Effector CD8-positive, alpha-beta T cell (primary cell): Measurements from ENCODE around the gene MAP4K2.

ENCODE experiments used
- DNase-seq: peaks from one replicate; lab custom pipeline; 2025; lab: John Stamatoyannopoulos, UW

Gene MAP4K2

DNA sequence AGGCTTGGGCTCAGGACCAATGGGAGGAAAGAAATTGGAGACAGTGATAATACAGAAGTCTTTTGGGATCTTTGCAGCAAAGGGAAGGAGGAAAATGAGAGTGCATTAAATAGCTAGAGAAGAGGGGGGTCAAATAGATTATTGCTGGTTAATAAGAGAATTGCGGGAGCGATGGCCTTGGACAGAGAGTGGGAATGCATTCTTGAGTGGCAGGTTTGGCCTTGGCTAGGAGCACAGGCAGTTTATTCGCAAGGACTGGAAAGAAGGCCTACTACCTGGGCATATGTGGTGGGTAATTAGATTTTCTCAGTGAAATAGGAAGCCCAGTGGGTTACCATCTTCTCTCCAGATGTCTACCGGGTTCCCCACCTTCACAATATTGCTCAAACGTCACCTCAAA lies 10.8 kb upstream of the MAP4K2 start:
- DNase-seq = no peak

DNA sequence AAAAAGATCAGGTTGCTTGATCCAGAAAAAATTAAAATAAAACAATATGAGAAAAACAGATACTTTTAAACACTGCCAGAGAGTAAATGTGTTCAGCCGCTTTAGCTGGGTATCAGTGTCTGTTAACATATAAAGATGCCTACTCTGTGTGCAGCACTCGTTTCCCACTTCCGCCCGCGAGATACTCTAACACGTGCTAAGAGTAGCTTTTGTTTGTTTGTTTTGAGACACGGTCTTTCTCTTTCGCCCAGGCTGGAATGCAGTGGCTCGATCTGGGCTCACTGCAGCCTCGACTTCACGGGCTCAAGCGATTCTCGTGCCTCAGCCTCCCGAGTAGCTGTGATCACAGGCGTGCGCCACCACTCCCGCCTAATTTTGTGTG lies 7.9 kb upstream of the MAP4K2 start:
- DNase-seq = peak; percentile 47

DNA sequence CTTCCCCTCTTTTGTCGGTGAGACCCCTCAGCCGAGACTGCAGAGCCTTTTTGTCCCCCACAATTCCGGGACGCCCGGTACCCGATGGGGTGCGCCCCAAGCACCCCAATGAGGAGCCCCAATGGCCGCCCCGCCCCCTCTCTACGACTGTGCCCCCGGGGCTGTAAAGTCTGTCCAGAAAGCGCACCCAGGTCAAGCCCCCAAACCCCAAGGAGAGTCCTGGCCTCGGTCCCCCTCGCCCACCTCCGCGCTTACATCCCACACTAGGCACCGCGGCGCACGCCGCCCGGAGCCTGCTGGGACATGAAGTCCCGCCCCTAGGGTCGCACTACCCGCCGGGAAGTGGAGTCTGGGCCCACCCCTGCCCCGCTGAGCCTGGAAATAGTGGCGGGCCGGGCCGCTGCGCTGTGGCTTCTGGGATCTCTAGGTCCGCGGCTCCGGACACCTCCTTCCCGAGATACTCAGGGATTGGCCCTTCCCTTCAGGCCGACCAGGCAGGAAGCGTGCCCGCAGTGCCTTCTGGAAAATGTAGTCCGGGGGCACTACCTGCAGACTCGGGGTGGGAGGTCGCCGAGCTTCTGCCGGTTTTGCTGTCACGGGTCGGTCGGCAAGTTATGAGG lies 7.4 kb upstream of the MAP4K2 start, which contains the start of gene MEN1:
MEN1 (minus strand) TSS at position 281 of the 620 bp plus-strand sequence. CDS start 442 bp downstream, outside the sequence.
- peak; percentile 72 for DNase-seq

DNA sequence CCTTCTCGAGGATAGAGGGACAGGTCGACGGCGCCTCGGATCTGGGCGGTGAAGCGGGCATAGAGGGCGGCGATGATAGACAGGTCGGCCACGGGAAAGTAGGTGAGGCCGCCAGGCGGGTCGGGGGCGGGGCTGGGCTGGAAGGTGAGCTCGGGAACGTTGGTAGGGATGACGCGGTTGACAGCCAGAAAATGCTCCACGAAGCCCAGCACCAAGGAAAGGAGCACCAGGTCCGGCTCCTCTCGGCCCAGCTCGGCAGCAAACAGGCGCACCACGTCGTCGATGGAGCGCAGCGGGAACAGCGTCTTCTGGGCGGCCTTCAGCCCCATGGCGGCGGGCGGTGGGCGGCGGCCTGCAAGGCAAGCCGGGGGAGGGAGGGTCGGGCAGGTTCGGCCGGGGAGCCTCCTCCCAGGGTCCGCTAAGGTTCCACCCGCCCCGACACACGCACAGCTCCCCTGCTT lies 6.8 kb upstream of the MAP4K2 start:
- no peak for DNase-seq

DNA sequence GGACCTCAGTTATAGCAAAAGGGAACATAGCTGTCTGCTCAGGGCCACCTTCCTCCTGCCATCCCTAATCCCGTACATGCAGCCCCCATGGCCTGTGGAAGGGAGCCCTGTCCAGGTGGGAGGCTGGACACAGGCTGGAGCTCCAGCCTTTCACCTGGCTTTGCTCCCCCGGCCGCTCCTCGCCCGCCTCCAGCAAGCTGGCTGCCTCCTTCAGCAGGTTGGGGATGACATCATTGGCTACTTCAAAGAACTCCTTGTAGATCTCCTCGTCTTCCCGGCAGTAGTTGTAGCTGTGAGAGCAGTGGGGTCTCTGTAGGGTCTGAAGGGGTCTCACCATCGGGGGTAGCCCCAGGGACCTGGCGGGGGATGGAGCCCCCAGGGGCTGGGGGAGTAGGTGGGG lies 2.5 kb upstream of the MAP4K2 start:
- no peak for DNase-seq

DNA sequence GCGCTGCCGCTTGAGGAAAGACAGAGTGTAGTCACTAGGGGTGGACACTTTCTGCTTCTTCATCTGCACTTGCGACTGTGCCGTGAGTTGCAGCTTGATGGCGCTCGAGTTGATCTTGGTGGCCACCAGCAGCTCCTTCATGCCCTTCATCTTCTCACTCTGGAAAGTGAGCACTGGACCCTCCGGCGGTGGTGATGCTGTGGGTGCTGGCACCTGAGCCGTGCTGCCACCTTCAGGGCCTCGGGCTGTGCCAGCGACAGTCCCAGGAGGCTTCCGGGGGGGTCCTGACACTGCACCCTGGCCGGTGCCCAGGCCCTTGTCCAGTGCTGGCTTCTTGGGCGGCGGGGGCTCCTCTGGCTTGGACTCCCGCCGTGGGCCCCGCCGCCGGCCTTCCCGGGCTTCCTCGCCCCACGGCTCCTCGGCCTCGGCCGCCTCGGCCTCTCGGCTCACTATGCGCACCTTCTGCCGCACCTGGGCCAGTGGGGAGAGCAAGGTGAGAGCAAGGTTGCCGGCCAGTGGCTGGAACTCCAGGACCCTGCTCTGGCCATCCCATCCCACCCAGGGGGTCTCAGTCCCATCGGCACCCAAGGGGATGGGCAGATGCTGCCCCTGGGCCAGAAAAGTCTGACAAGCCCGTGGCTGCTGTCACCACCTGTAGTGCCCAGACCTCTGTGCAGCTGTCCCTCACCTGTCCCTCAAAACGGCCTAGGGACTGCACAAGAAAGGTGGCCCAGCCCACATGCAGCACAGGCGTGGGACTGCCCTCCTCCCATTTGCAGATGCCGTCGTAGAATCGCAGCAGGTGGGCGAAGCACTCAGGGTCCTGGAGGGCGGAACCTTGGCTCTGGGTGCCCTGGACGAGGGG lies 1.6 kb upstream of the MAP4K2 start:
- DNase-seq = no peak

DNA sequence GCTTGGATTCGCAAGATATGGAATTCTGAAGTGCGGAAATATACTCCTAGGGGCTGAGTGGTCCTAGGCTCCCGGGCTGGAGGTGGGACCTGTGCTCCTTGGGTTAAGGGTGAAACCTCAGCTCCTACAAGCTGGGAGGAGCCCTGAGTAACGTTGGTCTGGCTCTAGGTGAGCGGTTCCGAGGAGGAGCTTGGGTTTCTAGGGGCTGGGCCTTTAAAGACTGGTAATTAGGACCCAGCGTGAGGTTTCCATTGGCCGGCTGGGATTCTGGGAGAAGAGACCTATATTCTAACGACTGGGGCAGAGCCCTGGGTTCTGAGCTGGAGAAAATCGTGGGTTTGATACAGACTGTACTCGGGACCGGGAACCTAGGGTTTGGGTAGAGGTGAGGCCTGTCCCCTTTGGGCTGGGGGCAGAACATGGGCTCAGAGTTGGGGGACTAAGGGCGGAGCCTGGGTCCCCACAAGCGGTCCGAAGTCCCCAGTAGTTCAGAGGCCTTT lies 882 bp upstream of the MAP4K2 start:
- DNase-seq = no peak

DNA sequence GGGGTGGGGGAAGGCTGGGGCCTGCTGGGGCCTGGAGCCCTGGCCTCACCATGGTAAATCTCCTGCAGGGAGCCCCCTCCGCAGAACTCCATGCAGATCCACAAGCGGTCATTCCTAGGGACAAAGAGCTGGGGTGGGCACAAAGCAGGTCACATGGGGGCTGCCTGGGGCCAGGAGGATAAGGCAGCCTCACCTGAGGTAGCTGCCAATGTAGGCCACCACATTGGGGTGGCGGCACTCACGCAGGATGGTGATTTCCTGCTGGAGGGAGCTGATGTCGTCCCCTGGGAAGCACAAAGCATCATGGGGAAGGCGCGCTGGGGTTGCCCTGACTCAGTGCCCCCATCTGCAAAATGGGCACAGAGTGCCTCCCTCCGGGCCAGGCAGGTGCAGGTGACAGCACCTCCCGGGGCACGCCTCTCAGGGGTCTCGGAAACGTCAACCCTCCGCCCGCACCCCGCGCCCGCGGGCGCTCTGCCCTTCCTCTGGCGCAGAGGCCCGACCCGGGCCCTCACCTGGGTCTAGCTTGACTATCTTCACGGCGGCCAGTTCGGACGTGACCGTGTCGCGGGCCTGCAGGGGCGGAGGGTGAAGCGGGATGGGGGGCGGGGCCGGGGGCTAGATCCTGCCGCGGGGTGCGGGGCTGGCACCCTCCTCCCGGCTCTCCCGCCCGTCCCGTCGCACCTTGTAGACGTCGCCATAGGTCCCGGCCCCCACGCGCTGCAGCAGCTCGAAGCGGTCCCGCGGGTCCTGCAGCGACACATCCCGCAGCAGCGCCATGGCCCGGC lies 450 bp downstream of the MAP4K2 start:
- no peak for DNase-seq

DNA sequence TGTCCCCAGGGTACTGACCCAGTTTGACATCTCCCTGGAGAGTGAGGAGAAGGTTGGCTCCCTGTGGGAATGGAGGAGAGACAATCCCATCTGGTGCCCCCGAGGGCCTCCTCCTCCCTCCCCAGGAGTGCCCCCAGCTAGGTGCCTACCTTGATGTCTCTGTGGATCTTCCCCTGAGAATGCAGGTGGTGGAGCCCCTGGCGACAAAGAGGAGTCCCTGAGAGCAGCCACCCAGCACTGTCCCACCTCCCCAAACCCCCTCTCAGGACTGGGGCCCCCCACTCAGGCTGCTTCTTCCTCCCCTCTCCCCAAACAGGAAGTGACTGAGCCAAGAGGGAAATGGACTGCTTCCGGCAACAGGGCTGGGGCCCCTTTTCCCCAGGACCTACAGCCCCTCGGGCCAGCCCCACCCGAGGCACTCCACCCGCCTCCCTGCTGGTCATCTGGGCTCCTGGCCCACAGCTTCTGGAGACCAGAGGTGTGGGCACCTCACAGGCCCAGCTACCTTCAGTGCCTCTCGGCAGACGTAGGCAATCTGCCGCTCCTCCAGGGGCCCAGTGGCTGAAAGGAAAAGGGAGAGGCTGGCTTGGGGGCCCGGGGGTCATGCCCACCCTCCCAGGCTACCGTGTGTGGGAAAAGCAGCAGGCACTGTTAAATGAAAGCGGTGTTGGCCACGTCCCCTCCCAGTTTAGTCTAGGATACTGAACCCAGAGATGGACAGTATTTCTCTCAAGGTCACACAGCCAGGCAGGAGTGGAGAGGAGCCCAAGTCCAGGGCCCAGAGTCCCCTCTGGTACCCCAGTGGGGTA lies 1.2 kb downstream of the MAP4K2 start:
- no peak for DNase-seq

DNA sequence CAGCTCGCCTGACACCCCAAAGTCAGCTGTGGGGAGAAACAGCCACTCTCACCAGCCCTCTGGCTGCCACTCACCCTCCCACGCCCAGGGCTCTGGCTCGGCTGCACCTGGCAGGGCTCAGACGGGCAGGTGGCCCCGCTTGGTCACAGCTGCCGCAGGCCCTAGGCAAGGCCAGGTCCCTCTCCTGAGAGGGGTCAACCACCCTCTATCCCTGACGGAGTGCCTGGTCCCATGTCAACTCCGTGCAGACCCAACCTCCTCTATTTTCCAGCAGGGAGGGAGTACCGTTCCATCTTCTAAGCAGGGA lies 1.9 kb downstream of the MAP4K2 start:
- no peak for DNase-seq

DNA sequence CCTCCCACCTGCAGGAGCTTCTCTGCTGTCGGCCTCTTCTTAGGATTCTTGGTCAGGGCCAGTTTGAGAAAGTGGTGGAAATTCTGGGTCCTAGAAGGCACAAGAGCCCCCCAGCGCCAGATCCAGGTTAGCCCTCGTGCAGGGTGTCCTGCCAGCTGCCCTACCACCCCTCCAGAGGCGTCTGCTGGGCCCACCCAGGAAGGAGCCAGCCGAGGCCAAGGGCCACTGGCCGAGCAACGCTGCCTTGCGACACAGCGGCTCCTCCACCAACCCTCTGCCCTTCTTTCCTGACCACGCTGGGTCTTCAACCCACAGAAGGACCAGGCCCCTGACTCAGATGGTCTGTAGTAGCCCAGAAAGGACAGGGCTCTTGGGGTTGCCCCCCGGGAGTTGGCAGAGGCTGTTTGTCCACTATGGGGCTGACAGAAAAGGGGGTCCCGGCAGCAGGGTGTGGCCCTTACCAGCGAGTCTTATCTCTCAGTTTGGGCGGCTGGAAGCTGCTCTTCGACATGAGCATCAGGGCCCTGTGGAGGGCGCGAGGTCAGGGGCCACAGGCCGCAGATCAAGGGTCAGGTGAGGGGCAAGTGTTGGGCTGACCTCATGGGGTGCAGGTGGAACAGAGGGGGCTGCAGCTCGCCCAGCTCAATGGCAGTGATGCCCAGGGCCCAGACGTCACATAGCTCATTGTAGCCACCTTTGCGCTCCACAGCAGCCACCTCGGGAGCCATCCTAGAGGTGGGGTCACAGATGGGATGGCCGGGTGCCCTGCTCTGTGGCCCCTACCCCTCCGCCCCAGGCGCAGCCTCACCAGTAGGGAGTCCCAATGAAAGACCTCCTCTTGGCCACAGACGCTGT lies 2.5 kb downstream of the MAP4K2 start:
- DNase-seq = no peak

DNA sequence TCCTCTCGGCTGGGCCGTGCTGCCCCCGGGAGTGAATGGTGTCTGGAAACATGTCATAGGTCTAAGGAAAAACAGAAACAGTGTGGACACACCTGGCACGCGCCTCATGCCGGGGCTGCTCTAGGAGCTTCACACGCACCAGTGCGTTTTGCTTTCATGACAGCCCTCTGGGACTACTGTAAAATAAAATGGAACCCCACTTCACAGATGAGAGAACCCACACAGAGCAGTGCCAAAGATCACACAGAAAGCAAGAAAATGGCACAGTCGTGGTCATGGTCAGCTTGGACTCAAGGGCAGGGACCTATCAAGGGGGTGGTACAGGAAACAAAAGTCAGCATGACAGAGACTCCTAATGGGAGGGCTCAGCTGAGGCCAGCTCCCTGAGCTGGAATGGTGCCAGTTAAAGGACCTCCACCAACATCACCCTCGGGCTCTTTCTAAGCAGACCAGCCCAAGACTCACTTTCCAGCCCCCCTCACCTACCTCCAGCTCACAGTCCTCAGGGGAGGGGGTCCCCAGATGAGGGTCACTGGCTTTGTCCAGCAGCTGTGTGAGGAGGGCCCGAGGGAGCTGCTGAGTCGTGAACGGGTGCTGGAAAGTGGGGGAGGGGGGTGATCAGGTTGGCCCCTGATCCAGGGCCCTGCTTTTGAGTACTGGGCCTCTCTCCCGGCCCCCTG lies 3.3 kb downstream of the MAP4K2 start:
- no peak for DNase-seq

DNA sequence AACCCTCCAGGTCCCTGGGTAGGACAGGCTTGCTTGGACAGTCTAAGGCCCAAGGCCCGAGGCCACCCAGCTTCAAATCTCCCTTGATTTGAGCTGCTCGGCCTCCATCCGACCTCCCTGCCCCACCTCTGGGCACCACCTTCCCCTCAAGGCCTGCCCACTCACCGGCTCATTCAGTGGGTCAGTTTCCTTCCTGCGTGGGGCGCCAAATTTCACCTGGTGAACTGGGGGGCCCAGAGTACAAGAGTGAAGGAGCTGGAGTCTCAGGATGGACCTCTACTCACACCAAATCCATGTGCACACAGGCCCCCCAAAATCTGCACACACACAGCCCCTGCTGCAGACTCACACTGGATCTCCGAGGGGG lies 3.8 kb downstream of the MAP4K2 start:
- no peak for DNase-seq

DNA sequence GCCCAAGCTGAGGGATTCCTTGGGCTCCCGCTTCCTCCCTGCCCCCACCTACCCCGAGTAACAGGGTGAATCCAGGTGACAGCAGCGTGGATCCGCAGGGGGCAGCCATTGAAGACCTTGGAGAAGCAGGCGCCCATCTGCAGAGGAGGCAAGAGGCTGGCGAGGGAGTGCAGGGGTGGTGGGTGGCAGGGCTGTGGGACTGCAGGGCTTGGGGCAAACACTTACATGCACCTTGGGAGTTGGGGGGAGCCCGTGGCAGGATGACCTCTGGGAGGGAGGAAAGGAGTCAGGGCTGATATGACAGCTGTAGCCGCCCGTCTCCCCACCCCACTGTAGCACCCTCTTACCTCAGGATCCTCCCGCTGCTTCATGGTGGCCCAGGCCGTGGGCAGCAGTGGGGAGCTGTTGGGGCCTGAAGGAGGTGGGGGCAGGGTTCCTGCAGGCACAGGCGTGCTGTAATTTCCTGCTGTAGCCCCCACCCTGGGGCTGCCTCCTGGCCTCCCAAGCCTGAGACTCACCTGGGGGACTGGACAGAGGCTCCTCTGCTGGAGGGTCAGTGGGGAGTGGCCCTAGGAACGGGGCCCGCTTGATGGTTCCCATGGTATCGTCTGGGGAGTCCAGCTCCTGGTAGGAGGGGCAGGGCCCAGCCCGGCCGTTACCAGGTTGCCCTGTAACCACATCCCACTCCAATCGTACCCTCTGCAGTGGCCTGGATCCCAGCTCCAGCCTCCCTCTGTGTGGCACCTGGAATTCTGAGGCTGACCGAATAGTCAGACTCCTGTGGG lies 6.1 kb downstream of the MAP4K2 start:
- DNase-seq = no peak

DNA sequence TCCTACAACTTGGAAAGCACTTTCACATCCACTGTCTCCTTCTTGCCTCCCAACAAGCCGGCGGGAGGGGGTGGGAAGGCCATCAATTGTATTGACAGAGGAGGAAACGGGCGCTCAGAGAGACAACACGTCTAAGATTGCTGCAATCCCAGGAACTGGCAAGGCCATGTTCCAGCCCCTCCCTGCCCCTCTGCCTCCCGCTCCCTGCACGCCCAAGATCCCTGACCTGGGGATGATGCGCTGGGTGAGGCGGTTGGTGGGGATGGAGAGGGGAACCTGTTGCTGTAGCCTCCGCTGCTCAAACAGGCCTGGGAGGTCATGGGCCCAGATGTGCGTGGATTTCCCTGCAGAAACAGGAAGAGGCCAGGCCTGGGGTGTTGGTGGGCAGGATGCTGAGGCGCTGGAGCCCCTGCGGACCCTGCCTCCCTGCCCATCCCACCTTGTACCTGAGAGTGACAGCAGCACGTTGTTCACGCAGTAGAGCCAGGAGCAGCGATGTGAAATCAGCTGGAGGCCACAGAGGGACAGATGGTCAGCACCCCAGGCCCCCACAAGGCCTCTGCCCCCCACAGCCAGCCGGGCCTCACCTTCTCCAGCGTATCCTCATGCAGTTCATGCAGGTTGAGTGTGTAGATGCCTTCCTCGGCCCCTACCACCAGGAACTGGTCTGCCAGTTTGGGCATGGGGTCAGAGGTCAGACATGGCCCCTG lies 6.8 kb downstream of the MAP4K2 start:
- no peak for DNase-seq

DNA sequence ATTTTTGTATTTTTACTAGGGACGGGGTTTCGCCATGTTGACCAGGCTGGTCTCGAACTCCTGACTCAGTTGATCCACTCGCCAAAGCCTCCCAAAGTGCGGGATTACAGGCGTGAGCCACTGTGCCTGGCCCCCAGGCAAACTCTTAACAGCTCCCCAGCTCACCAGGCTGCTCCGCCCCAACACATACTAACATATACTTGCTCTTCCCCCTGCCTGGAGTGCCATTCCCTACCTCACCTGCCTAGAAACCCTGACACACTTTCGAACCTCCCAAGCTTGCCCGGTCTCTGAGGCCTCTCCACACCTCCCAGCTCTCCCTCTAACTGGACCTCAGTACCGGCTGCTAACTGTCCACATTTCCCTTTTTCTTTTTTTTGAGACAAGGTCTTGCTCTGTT lies 8.5 kb downstream of the MAP4K2 start:
- no peak for DNase-seq

DNA sequence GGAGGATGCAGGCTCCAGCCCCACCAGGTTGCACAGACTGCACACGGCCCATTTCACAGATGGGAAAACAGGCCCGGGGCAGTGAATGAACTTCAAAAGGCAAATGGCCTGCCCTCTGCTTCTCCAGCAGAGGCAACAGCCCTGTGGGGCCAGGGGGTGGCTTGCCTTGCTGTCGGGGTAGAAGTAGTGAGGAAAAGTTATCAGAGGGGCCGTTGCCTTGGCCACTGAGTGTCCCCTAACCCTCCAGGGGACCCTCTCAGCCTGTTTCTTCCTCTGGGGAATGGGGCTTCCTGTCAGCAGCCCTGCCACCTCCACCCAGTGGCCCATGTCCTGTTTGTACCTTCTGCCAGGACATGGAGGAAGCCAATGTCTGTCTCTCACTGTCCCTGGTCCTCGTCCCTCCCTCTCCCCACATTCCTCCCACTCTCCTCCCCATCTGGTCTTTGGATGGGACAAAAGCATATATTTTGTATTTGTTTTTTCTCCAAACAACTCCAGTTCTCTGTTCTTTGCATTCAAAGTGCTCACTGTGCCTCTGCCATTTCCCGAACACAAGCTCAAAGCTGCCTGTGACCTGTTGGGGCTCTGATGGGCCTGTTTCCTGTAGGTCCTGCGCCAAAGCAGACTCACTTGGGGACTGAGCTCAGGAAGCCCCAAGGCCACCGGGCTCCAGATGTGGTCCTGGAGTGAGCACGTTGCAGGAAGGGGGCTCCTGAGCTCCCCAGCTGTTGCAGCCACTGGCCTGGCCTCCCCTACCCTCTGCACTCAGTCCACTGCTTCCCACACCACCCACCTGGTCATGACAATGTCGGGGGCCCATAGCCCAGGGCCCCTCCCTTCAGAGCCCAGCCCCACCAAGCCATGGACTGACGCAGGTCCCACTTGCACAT lies 9.5 kb downstream of the MAP4K2 start:
- DNase-seq = no peak

DNA sequence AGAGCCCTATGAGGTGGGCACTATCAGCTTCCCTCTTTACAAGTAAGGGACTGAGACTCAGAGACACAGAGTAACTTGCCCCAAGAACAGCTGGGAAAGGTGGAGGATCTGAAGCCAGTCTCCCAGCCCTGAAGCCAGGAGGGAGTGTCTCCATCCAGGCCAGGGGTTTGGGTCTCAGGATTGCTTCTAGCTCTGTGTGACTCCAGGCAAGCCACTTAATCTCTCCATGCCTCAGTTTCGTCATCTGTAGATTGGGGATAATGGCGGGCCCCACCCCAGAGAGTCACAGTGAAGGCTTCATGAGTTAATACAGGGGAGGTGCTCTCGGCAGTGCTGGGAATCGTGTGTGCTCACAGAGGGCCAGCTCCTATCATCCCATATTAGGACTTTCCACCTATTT lies 10.5 kb downstream of the MAP4K2 start:
- DNase-seq = no peak
